GM19324 (cell line): ENCODE results near the gene CP.
"Not testable (repeated sequence)": the region's sequence is repeated elsewhere in the genome, so short reads cannot be mapped to it uniquely, and the experiment has no call there.

Experiments
- ATAC-seq: cut with Tn5 transposase; IDR thresholded peaks from one replicate; pipeline ENCODE4 v1.9.1; 2021; ENCODE audit warnings: mild to moderate bottlenecking, moderate library complexity; ENCODE audit not compliant: unreplicated experiment, low FRiP score

The CP gene

GRCh38 chr3:149231871-149232270 lies 10.2 kb upstream of the CP start:
- ATAC-seq = no peak

GRCh38 chr3:149227591-149228268 lies 6.1 kb upstream of the CP start:
- no peak for ATAC-seq

- ATAC-seq = no peak
These were observed 5.1 kb upstream of the CP start for GRCh38 chr3:149226776-149227175.

GRCh38 chr3:149224736-149225594 lies 3.3 kb upstream of the CP start:
- peak; percentile 89 for ATAC-seq

GRCh38 chr3:149223461-149223820 lies 1.8 kb upstream of the CP start:
- no peak for ATAC-seq

- ATAC-seq = not testable (repeated sequence)
These were observed 2.1 kb downstream of the CP start for GRCh38 chr3:149219380-149220121.

GRCh38 chr3:149217347-149217746 lies 4.3 kb downstream of the CP start:
- no peak for ATAC-seq

- no peak for ATAC-seq
These were observed 5.3 kb downstream of the CP start for GRCh38 chr3:149216193-149216869.

GRCh38 chr3:149215515-149215914 lies 6.1 kb downstream of the CP start:
- ATAC-seq = no peak

GRCh38 chr3:149214702-149215101 lies 6.9 kb downstream of the CP start:
- ATAC-seq = no peak

GRCh38 chr3:149212386-149212785 lies 9.2 kb downstream of the CP start:
- ATAC-seq = no peak

GRCh38 chr3:149209431-149209830 lies 12.2 kb downstream of the CP start:
- no peak for ATAC-seq

- ATAC-seq = no peak
These were observed 14.2 kb downstream of the CP start for GRCh38 chr3:149207475-149207874.

- no peak for ATAC-seq
These were observed 17.1 kb downstream of the CP start for GRCh38 chr3:149204390-149204991.

- peak; percentile 93 for ATAC-seq
These were observed 17.9 kb downstream of the CP start for GRCh38 chr3:149203758-149204157.

- ATAC-seq = no peak
These were observed 22.2 kb downstream of the CP start for GRCh38 chr3:149199474-149199873.

GRCh38 chr3:149198611-149199010 lies 23.0 kb downstream of the CP start:
- ATAC-seq = no peak

GRCh38 chr3:149197669-149198068 lies 24.0 kb downstream of the CP start:
- ATAC-seq = no peak

- not testable (repeated sequence) for ATAC-seq
These were observed 24.6 kb downstream of the CP start for GRCh38 chr3:149196805-149197592.

GRCh38 chr3:149195221-149195620 lies 26.4 kb downstream of the CP start:
- no peak for ATAC-seq
